Lower leg skin (tissue), 4 donors: Measurements from ENCODE around the gene FOS. TPM values are rescaled to one million over a fixed set of nuclear protein-coding genes. Genes with fewer than 3 reads are reported as not detected.

Experiments
- DNase-seq, 2 donors: peaks; one replicate each; pipeline ENCODE4 v3.0.0-alpha.2; 2019; ENCODE audit warnings: low spot score in 2 of 2
- H3K4me3 ChIP-seq: fragments of 200-600 bp; sonication (generic); 2 replicates; pipeline ENCODE4 v1.5.1; 2017; ENCODE audit warnings: mild to moderate bottlenecking, low read depth; ENCODE audit not compliant: poor library complexity, severe bottlenecking
- POLR2A ChIP-seq, 2 donors: fragments of 450-650 bp; IDR thresholded peaks; one replicate each; pipeline ENCODE4 v1.6.1; 2016 to 2017; ENCODE audit warnings: antibody characterized with exemption in 2 of 2, mild to moderate bottlenecking in 1 of 2, moderate library complexity in 1 of 2
- WGBS, 2 donors: methylation state at CpG; one replicate each; pipeline ENCODE4 v1.1.5; 2018; 5-methylcytosine and 5-hydroxymethylcytosine counted together
- intact Hi-C: fragments of 100-400 bp; cut with DNase I; formaldehyde crosslinking; loops from one replicate; pipeline ENCODE4 v1.15.0; 2023; ENCODE audit warnings: low total_unique reads
- total RNA-seq, 4 donors: library from RNA; depleted of rRNA; stranded (reverse); fragments of >200 nt; gene quantifications; one replicate each; pipeline ENCODE4 v1.1.0, GENCODE V29; 2016
- TF ChIP-seq, protein P1 (sequence below), 3 donors: fragments of 450-650 bp; IDR thresholded peaks; one replicate each; pipeline ENCODE4 v1.5.1; 2016; ENCODE audit warnings: antibody characterized with exemption in 3 of 3, mild to moderate bottlenecking in 3 of 3, moderate library complexity in 2 of 3

Gene FOS
- total RNA-seq, 4 donors from 2014 or later = 154 to 448 (median 330) TPM

DNA sequence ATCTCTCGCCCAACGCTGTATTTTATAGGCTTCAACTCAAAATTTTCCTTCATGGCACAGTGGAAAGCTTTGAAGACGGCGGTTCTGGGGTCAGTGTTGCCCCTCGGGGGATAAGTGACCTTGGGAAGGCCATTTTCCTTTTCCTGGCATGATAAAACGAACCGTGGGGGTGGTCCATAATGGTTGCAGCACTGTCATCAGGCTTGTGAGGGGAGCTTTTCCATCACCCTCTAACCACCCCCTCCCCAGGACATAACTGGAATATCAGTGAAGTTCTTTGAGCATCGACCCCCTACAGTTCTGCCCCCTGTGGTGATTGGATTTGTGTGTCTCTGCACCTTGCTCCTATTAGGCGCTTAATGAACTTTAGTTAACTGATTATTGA, 16.0 kb downstream of the FOS start:
- 0 to 3% methylated on average over 9 of the region's 9 CpGs for WGBS, 2 donors
- intact Hi-C loops = loop anchor here (10.0 kb wide), 1 partner anchor 60 kb away; no protein-coding TSS in a partner anchor
- peak overlapping the region; percentile 39 for H3K4me3 ChIP-seq
- TF ChIP-seq, protein P1, sequence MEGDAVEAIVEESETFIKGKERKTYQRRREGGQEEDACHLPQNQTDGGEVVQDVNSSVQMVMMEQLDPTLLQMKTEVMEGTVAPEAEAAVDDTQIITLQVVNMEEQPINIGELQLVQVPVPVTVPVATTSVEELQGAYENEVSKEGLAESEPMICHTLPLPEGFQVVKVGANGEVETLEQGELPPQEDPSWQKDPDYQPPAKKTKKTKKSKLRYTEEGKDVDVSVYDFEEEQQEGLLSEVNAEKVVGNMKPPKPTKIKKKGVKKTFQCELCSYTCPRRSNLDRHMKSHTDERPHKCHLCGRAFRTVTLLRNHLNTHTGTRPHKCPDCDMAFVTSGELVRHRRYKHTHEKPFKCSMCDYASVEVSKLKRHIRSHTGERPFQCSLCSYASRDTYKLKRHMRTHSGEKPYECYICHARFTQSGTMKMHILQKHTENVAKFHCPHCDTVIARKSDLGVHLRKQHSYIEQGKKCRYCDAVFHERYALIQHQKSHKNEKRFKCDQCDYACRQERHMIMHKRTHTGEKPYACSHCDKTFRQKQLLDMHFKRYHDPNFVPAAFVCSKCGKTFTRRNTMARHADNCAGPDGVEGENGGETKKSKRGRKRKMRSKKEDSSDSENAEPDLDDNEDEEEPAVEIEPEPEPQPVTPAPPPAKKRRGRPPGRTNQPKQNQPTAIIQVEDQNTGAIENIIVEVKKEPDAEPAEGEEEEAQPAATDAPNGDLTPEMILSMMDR (IDR thresholded peaks at IDR 0.05) = no peak
- TF ChIP-seq POLR2A (IDR thresholded peaks at IDR 0.05) = no peak
- DNase-seq = no peak

DNA sequence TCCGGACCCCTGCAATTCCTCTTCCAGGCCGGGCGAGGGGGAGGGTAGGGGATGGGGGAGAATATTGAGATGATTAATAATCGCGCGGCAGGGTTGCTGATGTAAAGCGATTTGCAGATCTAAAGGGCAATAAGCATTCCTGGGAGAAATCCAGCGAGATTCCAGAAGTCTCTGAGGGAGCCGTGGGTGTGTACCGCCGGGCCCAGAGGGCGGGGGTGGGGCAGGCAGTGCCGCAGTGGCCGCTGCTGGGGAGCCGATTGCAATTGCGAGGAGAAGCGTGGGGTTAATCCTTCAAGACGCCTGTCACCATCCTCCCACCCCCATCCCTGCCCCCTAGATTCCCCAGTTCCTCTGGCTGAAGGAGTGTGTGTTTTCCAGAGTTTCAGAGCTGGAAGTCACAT, 16.4 kb downstream of the FOS start:
- 0 to 1% methylated on average over 16 to 18 of the region's 18 CpGs for WGBS, 2 donors
- peak overlapping the region; percentile 39 for H3K4me3 ChIP-seq
- intact Hi-C loops = loop anchor here (10.0 kb wide), 1 partner anchor 60 kb away; no protein-coding TSS in a partner anchor
- peak; percentile 78 to 95 for DNase-seq
- TF ChIP-seq, protein P1 (IDR thresholded peaks at IDR 0.05) = no peak
- no peak for TF ChIP-seq POLR2A (IDR thresholded peaks at IDR 0.05)

DNA sequence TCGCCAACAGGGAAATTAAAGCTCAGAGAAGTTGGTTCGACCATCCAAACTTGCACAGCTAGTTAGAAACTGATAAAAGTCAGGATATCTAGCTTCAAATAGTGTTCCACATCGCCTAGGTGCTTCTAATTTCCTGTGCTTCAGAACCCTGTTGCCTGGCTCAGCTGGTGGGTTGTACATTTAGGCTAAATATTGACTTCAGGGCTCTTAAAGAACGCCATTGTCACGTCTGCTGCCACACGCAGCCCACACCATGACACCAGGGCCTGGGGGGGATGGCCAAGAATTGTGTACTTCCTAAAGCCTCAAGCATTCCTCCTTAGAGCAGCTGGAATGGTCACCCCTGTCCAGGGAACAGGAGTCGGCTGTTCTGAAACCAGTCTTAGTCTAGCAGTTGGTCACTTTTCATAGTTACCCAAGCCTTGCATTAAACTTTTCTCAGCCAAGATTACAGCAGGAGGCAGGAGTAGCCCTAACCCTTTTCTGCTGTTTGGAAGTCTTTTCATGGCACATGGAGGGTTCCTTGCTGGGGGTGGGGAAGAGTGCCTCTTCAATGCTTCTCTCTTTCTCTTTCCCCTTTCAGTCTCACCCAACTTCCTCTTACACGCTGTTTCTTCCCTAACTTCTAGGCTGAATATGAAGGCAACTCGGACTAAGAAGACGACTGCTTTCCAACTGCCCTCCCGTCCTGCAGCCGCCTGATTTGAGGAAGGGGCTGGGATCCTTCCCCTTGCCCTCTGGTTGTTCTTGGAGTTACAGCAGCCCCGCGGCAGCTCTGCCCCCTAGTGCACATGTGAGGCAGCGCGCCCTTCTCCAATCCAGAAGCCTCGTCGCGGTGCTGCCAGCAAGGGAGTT, 17.1 kb downstream of the FOS start:
- H3K4me3 ChIP-seq = no peak overlapping the region
- TF ChIP-seq, protein P1 (IDR thresholded peaks at IDR 0.05) = peak in 2 of 3 donors; percentile 76 to 90
- no peak for TF ChIP-seq POLR2A (IDR thresholded peaks at IDR 0.05)
- intact Hi-C loops = loop anchor here (10.0 kb wide), 1 partner anchor 61 kb away; no protein-coding TSS in a partner anchor
- peak; percentile 87 to 97 for DNase-seq
- 1 to 3% methylated on average over 19 of the region's 19 CpGs for WGBS, 2 donors

DNA sequence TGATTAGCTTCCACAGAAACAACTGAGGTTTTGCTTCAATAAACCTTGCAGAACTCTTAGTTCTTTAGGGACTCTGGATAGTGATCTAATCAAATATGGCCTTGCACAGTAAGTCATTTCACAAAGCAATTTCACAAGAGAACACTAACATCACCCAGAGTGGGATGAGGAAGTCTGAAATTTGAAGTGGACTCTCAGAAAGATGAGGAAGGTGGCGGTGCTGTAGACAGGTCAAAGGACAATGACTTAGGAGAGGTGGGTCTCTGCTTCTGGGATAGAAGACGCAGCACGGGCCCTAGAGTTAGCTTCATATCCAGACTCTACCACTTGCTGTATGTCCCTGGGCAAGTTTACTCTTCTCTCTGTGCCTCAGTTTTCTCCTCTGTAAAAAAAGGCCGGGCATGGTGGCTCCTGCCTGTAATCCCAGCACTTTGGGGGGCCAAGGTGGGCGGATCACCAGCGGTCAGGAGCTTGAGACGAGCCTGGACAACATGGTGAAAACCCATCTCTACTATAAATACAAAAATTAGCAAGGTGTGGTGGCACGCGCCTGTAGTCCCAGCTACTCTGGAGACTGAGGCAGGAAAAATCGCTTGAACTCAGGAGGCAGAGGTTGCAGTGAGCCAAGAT, 18.9 kb downstream of the FOS start:
- intact Hi-C loops = loop anchor here (10.0 kb wide), 1 partner anchor 63 kb away; no protein-coding TSS in a partner anchor
- WGBS, 2 donors = 90 to 92% methylated on average over 10 of the region's 10 CpGs
- TF ChIP-seq, protein P1 (IDR thresholded peaks at IDR 0.05) = no peak
- no peak for TF ChIP-seq POLR2A (IDR thresholded peaks at IDR 0.05)
- peak in 1 of 2 donors; percentile 57 for DNase-seq
- H3K4me3 ChIP-seq = no peak overlapping the region

DNA sequence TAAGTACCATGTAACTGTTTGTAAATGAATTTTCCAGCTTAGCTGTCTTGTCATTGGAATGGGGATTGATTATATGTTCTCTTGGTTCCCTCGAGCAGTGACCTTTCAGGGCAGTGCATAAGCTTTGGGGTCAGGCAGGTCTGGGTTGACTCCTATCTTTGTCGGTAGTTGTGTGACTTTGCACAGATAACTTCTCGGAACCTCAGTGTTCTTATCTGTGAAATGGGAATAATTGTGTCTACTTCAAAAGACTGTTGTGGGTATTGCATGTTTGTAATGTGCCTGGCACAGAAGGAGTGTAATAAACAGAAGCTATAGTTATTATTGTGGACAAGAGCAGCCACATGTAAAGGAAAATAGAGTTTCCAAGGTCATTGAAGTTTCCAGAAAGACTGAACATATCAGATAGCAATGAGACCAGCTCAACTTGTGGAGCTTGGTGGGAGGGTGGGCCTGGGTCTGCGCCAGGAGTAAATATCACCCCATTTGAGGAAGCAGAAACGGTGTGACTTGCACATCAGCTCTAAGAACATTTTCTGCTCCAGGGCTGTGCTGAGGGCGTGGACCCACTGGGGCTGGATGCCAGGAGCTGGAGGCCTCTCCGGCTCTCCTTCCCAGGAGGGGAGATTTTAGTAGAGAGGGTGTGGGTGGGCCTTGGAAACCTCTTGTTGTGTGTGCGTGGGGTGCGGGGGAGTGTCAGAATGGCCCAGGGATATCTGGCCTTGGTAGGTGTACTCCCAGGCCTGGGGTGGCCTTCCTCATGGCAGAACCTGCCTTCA, 19.7 kb downstream of the FOS start:
- DNase-seq = peak; percentile 88 to 94
- no peak overlapping the region for H3K4me3 ChIP-seq
- WGBS, 2 donors = 47 to 52% methylated on average over 9 of the region's 9 CpGs
- TF ChIP-seq, protein P1 (IDR thresholded peaks at IDR 0.05) = no peak
- no peak for TF ChIP-seq POLR2A (IDR thresholded peaks at IDR 0.05)
- intact Hi-C loops = loop anchor here (10.0 kb wide), 1 partner anchor 64 kb away; no protein-coding TSS in a partner anchor
